GM12878 (cell line): ENCODE results near the gene KCNJ16. TPM values are rescaled to one million over a fixed set of nuclear protein-coding genes. Genes with fewer than 3 reads are reported as not detected.

Experiments used
- ATAC-seq: fragments of 200-7000 bp; cut with Tn5 transposase; 3 replicates; pipeline ENCODE4 v1.9.1; 2020; ENCODE audit warnings: mild to moderate bottlenecking, moderate library complexity
- BruUV-seq: library from RNA; stranded (reverse); fragments of 400-500 nt; replicated peaks from 2 replicates; lab custom pipeline; 2021; lab: Mats Ljungman, UMichigan
- CTCF ChIA-PET: fragments of 300-600 bp; sonication (Branson Sonifier 250); formaldehyde crosslinking; extraction: SDS; loops from one replicate; lab custom pipeline; 2021; ENCODE audit warnings: inconsistent platforms; lab: Yijun Ruan, JAX
- POLR2A ChIA-PET: fragments of 350-600 bp; formaldehyde crosslinking; extraction: SDS; loops from one replicate; lab custom pipeline; 2021; ENCODE audit warnings: inconsistent platforms; lab: Charles Lee
- RAD21 ChIA-PET: fragments of 300-600 bp; sonication (Branson Sonifier 250); formaldehyde crosslinking; loops from one replicate; lab custom pipeline; 2023; ENCODE audit warnings: antibody characterized with exemption; ENCODE audit not compliant: unreplicated experiment; lab: Charles Lee
- SMC1A ChIA-PET: fragments of 300-600 bp; sonication (Branson Sonifier 250); formaldehyde crosslinking; loops from one replicate; lab custom pipeline; 2023; ENCODE audit not compliant: unreplicated experiment, uncharacterized antibody; lab: Charles Lee
- DNase-seq: peaks from one replicate; pipeline ENCODE4 v3.0.0-alpha.2; 2011; ENCODE audit warnings: low read depth, low spot score
- FAIRE-seq: peaks from 3 replicates; lab custom pipeline; 2011; peaks lifted over from hg19 to GRCh38; lab: Jason Lieb, UNC
- H2AFZ ChIP-seq: 2 replicates; pipeline ENCODE4 v1.6.0; 2011; ENCODE audit warnings: low read depth, low read length, control low read depth; ENCODE audit not compliant: control insufficient read depth
- H3K27ac ChIP-seq: 2 replicates; pipeline ENCODE4 v1.5.1; 2011; ENCODE audit warnings: control low read depth; ENCODE audit not compliant: control insufficient read depth, insufficient read depth
- H3K27me3 ChIP-seq, 2 experiments: replicated peaks in 1 of 2; 2 replicates each; pipeline versions ENCODE4 v1.6.0 to v1.6.1; 2011; ENCODE audit warnings: low read length in 1 of 2; ENCODE audit not compliant: control insufficient read depth in 2 of 2, insufficient read depth in 2 of 2
- H3K36me3 ChIP-seq, 2 experiments: 2 replicates each; pipeline ENCODE4 v1.5.1; 2011; ENCODE audit warnings: low read length in 1 of 2; ENCODE audit not compliant: control insufficient read depth in 2 of 2, insufficient read depth in 2 of 2
- H3K4me1 ChIP-seq: 2 replicates; pipeline ENCODE4 v1.6.1; 2011; ENCODE audit warnings: mild to moderate bottlenecking, low read length, moderate library complexity, mixed read lengths; ENCODE audit not compliant: control insufficient read depth, insufficient read depth
- H3K4me2 ChIP-seq: 2 replicates; pipeline ENCODE4 v1.6.0; 2011; ENCODE audit warnings: control low read depth; ENCODE audit not compliant: control insufficient read depth, insufficient read depth
- H3K4me3 ChIP-seq: fragments of 200-600 bp; sonication (generic); 2 replicates; pipeline ENCODE4 v1.5.1; 2016
- H3K79me2 ChIP-seq: 2 replicates; pipeline ENCODE4 v1.6.0; 2011; ENCODE audit warnings: low read length; ENCODE audit not compliant: control insufficient read depth, insufficient read depth
- H3K9ac ChIP-seq: 2 replicates; pipeline ENCODE4 v1.8.0; 2011; ENCODE audit warnings: low read length, control low read depth, mixed read lengths; ENCODE audit not compliant: control insufficient read depth, insufficient read depth
- H3K9me3 ChIP-seq: replicated peaks from 3 replicates; pipeline ENCODE4 v1.5.1; 2011; ENCODE audit warnings: mild to moderate bottlenecking, low read length; ENCODE audit not compliant: control insufficient read depth, insufficient read depth
- H4K20me1 ChIP-seq: 2 replicates; pipeline ENCODE4 v1.6.0; 2011; ENCODE audit not compliant: control insufficient read depth, insufficient read depth
- ATF2 ChIP-seq: IDR thresholded peaks from 2 replicates; pipeline ENCODE4 v1.6.1; 2012; ENCODE audit warnings: low read length, inconsistent platforms
- KAT2A ChIP-seq: conservative IDR thresholded peaks from 2 replicates; pipeline ENCODE4 v1.6.1; 2011; ENCODE audit warnings: low read depth, low read length; ENCODE audit not compliant: control insufficient read depth
- NR2C1 ChIP-seq: fragments of 450-650 bp; IDR thresholded peaks from 2 replicates; pipeline ENCODE4 v1.6.1; 2017; ENCODE audit warnings: antibody characterized with exemption, mild to moderate bottlenecking, moderate library complexity
- NRF1 ChIP-seq: conservative IDR thresholded peaks from 2 replicates; pipeline ENCODE4 v1.6.1; 2011; ENCODE audit warnings: mild to moderate bottlenecking, low read depth, low read length, improper control_type of control experiment
- POU2F2 ChIP-seq: IDR thresholded peaks from 3 replicates; pipeline ENCODE4 v1.6.1; 2011; ENCODE audit warnings: low read depth, mild to moderate bottlenecking, low read length, borderline replicate concordance
- RBBP5 ChIP-seq: fragments of 200-600 bp; sonication (generic); conservative IDR thresholded peaks from 2 replicates; pipeline ENCODE4 v1.6.1; 2016
- SMAD5 ChIP-seq: IDR thresholded peaks from 2 replicates; pipeline ENCODE4 v1.6.1; 2016; ENCODE audit warnings: antibody characterized with exemption, low read depth
- STAT3 ChIP-seq: IDR thresholded peaks from 2 replicates; pipeline ENCODE4 v1.6.1; 2011; ENCODE audit warnings: low read depth, low read length, improper control_type of control experiment
- SUZ12 ChIP-seq: fragments of 200-600 bp; sonication (generic); IDR thresholded peaks from one replicate; pipeline ENCODE4 v1.6.1; 2018; ENCODE audit warnings: antibody characterized with exemption, mild to moderate bottlenecking; ENCODE audit not compliant: unreplicated experiment
- TCF7 ChIP-seq: IDR thresholded peaks from 2 replicates; pipeline ENCODE4 v1.6.1; 2014; ENCODE audit warnings: antibody characterized with exemption, borderline replicate concordance
- WRNIP1 ChIP-seq: IDR thresholded peaks from 2 replicates; pipeline ENCODE4 v1.6.1; 2011; ENCODE audit warnings: low read depth, low read length, improper control_type of control experiment, borderline replicate concordance
- ZBED1 ChIP-seq: IDR thresholded peaks from 2 replicates; pipeline ENCODE4 v1.6.1; 2016; ENCODE audit warnings: borderline replicate concordance
- ZBTB4 ChIP-seq: fragments of 450-650 bp; formaldehyde crosslinking; IDR thresholded peaks from 2 replicates; pipeline ENCODE4 v1.4.0; 2022; ENCODE audit warnings: mild to moderate bottlenecking, moderate library complexity
- WGBS: methylation state at CpG from one replicate; pipeline ENCODE4 v1.1.6; 2016; ENCODE audit warnings: low lambda C conversion rate; ENCODE audit not compliant: insufficient replicate concordance, insufficient coverage; ENCODE audit errors: missing lambda C conversion rate; 5-methylcytosine and 5-hydroxymethylcytosine counted together
- in situ Hi-C: fragments of 300-500 bp; cut with MboI; formaldehyde crosslinking; loops from 9 replicates; pipeline ENCODE4 v1.14.3; 2018; ENCODE audit warnings: mixed read lengths
- intact Hi-C: fragments of 100-400 bp; cut with micrococcal nuclease; formaldehyde crosslinking; loops from one replicate; pipeline ENCODE4 v1.14.2; 2022; ENCODE audit not compliant: unreplicated experiment
- polyA plus RNA-seq, 11 experiments: library from polyadenylated mRNA; depleted of rRNA in 4 of 11; unstranded in 6 of 11; stranded (reverse) in 5 of 11; fragments of >200 nt; fragmentation: Nextera tagmentation in 4 of 11; fragmentation: Illumina TruSeq in 1 of 11; extraction: Ambion mirVana in 4 of 11; extraction: Trizol in 1 of 11; gene quantifications; 1 replicate in 1 of 11; 2 replicates in 10 of 11; pipeline versions ENCODE4 v1.2.1 to v1.2.3, GENCODE V29; 2011 to 2016; ENCODE audit warnings: inconsistent platforms in 2 of 11, missing spikeins in 2 of 11, low read depth in 1 of 11
- total RNA-seq, 4 experiments: library from RNA; depleted of rRNA in 3 of 4; stranded (reverse); fragments of >200 nt in 3 of 4; fragmentation: Illumina TruSeq in 1 of 4; extraction: Trizol in 1 of 4; gene quantifications; 2 replicates each; pipeline versions ENCODE4 v1.2.1 to v1.2.3, GENCODE V29; 2013 to 2021

Gene KCNJ16
- total and polyA plus RNA-seq, 10 of the 15 experiments (the other 5 are each of a cell fraction or from before 2014, with no cell fraction given) = 0.08 to 0.24 (median 0.20) TPM; not detected in 7

- FAIRE-seq (no peak), DNase-seq (no peak), ATAC-seq (no peak)
- H3K4me1 ChIP-seq = no peaks in the 10 kb centered on the region
- no peak overlapping the region for H3K4me3 ChIP-seq
- no peaks in the 10 kb centered on the region for H3K9me3 ChIP-seq
- POLR2A ChIA-PET = no interaction called here
- no TSS peak for BruUV-seq
- H3K4me2 ChIP-seq = no peak overlapping the region
- no peaks in the 10 kb centered on the region for H3K36me3 ChIP-seq
- H3K9ac ChIP-seq = no peak overlapping the region
- CTCF ChIA-PET = interaction anchor here (1.4 kb wide), 1 partner anchor 521 kb away, joined by 3 read pairs; no protein-coding TSS in a partner anchor
- no peak overlapping the region for H2AFZ ChIP-seq
- H3K27ac ChIP-seq = no peak overlapping the region
- WGBS = 5% methylated on average over 1 of the region's 1 CpG
- intact Hi-C loops = no loop called here
- no peaks in the 10 kb centered on the region for H3K27me3 ChIP-seq
- in situ Hi-C loops = no loop called here
- SMC1A ChIA-PET = interaction anchor here (0.8 kb wide), 1 partner anchor 27 kb away, joined by 3 read pairs; no protein-coding TSS in a partner anchor
- no peak for TF ChIP-seq ZBTB4
- TF ChIP-seq NRF1 = no peak
- TF ChIP-seq NR2C1 = no peak
- TF ChIP-seq KAT2A = no peak
- no peak for TF ChIP-seq ATF2
- no peak for TF ChIP-seq POU2F2
- no peak for TF ChIP-seq TCF7
- no peak for TF ChIP-seq ZBED1
- TF ChIP-seq SMAD5 = no peak
- TF ChIP-seq STAT3 = no peak
- TF ChIP-seq SUZ12 = no peak
- no peak for TF ChIP-seq WRNIP1
- TF ChIP-seq RBBP5 = no peak
- H4K20me1 ChIP-seq = no peaks in the 10 kb centered on the region
- no peaks in the 10 kb centered on the region for H3K79me2 ChIP-seq
- RAD21 ChIA-PET = no interaction called here
Measured at GRCh38 chr17:70030371-70030770, 44.7 kb upstream of the KCNJ16 start.
